Smooth muscle cell (in vitro differentiated cells): ENCODE data around the gene APOB. TPM values are rescaled to one million over a fixed set of nuclear protein-coding genes. Genes with fewer than 3 reads are reported as not detected.
A peak's percentile ranks its signal among the peaks of the same experiment; 100 is the strongest.

Experiments
- DNase-seq: peaks from one replicate; lab custom pipeline; 2025; ENCODE audit not compliant: unreplicated experiment; lab: John Stamatoyannopoulos, UW
- H2AFZ ChIP-seq: fragments of 200-600 bp; sonication (generic); 2 replicates; pipeline ENCODE4 v1.6.0; 2016; ENCODE audit warnings: antibody characterized with exemption, low read depth, mild to moderate bottlenecking
- H3F3A ChIP-seq: fragments of 200-600 bp; sonication (generic); 2 replicates; pipeline ENCODE4 v1.6.0; 2017; ENCODE audit warnings: antibody characterized with exemption, low read depth
- H3K27ac ChIP-seq: fragments of 200-600 bp; sonication (generic); 2 replicates; pipeline ENCODE4 v1.5.1; 2016; ENCODE audit warnings: low read depth, mild to moderate bottlenecking
- H3K27me3 ChIP-seq: fragments of 200-600 bp; sonication (generic); 2 replicates; pipeline ENCODE4 v1.6.1; 2016; ENCODE audit warnings: low read depth, mild to moderate bottlenecking
- H3K36me3 ChIP-seq: fragments of 200-600 bp; sonication (generic); 2 replicates; pipeline ENCODE4 v1.5.1; 2016; ENCODE audit warnings: low read depth
- H3K4me1 ChIP-seq: fragments of 200-600 bp; sonication (generic); 2 replicates; pipeline ENCODE4 v1.5.1; 2016; ENCODE audit warnings: low read depth
- H3K4me2 ChIP-seq: fragments of 200-600 bp; sonication (generic); 2 replicates; pipeline ENCODE4 v1.6.0; 2016; ENCODE audit warnings: mild to moderate bottlenecking
- H3K4me3 ChIP-seq: fragments of 200-600 bp; sonication (generic); 2 replicates; pipeline ENCODE4 v1.5.1; 2016; ENCODE audit warnings: mild to moderate bottlenecking
- H3K79me2 ChIP-seq: fragments of 200-600 bp; sonication (generic); 2 replicates; pipeline ENCODE4 v1.6.0; 2016; ENCODE audit warnings: low read depth, mild to moderate bottlenecking
- H3K9ac ChIP-seq: fragments of 200-600 bp; sonication (generic); 2 replicates; pipeline ENCODE4 v1.6.0; 2016; ENCODE audit warnings: low read depth
- H3K9me3 ChIP-seq: fragments of 200-600 bp; sonication (generic); replicated peaks from 2 replicates; pipeline ENCODE4 v1.5.1; 2016; ENCODE audit warnings: low read depth
- H4K20me1 ChIP-seq: fragments of 200-600 bp; sonication (generic); 2 replicates; pipeline ENCODE4 v1.6.0; 2016; ENCODE audit warnings: low read depth
- WGBS: methylation state at CpG from one replicate; pipeline ENCODE4 v1.1.7; 2016; ENCODE audit warnings: low lambda C conversion rate; 5-methylcytosine and 5-hydroxymethylcytosine counted together
- polyA plus RNA-seq: library from polyadenylated mRNA; unstranded; fragments of >200 nt; fragmentation: Nextera tagmentation; extraction: Ambion mirVana; gene quantifications from 2 replicates; pipeline ENCODE4 v1.2.1, GENCODE V29; 2016
- total RNA-seq: library from RNA; depleted of rRNA; stranded (reverse); fragments of >200 nt; gene quantifications from 2 replicates; pipeline ENCODE4 v1.2.3, GENCODE V29; 2014
- TF ChIP-seq, protein P1 (sequence below): fragments of 200-600 bp; sonication (generic); IDR thresholded peaks from 2 replicates; pipeline ENCODE4 v1.5.1; 2017; ENCODE audit warnings: borderline replicate concordance, mild to moderate bottlenecking, antibody characterized with exemption; ENCODE audit not compliant: insufficient read depth, poor library complexity, severe bottlenecking

Gene APOB
- total and polyA plus RNA-seq, 2 experiments from 2014 or later: under 0.01 to 0.09 TPM

DNA sequence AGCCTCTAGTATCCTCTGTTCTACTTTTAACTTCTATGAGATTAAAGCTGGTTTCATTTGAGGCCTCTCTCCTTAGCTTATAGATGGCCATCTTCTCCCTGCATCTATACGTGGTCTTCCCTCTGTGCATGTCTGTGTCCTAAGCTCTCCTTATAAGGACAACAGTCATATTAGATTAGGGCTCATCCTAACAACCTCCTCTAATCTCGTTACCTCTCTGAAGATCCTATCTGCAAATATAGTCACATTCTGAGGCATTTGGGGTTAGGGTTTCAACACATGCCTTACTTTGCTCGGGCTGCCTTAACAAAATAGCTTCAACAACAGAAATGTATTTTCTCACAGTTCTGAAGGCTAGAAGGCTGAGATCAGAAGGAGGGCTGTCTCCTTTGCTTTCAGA lies 11.6 kb upstream of the APOB start:
- no peaks in the 10 kb centered on the region for H3K36me3 ChIP-seq
- H3K79me2 ChIP-seq: no peaks in the 10 kb centered on the region
- no peaks in the 10 kb centered on the region for H3K9me3 ChIP-seq
- H3K4me3 ChIP-seq: no peak overlapping the region
- TF ChIP-seq, protein P1, sequence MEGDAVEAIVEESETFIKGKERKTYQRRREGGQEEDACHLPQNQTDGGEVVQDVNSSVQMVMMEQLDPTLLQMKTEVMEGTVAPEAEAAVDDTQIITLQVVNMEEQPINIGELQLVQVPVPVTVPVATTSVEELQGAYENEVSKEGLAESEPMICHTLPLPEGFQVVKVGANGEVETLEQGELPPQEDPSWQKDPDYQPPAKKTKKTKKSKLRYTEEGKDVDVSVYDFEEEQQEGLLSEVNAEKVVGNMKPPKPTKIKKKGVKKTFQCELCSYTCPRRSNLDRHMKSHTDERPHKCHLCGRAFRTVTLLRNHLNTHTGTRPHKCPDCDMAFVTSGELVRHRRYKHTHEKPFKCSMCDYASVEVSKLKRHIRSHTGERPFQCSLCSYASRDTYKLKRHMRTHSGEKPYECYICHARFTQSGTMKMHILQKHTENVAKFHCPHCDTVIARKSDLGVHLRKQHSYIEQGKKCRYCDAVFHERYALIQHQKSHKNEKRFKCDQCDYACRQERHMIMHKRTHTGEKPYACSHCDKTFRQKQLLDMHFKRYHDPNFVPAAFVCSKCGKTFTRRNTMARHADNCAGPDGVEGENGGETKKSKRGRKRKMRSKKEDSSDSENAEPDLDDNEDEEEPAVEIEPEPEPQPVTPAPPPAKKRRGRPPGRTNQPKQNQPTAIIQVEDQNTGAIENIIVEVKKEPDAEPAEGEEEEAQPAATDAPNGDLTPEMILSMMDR: no peak
- H3K4me2 ChIP-seq: no peak overlapping the region
- no peaks in the 10 kb centered on the region for H3F3A ChIP-seq
- DNase-seq: no peak
- WGBS: 60% methylated on average over 3 of the region's 3 CpGs
- no peaks in the 10 kb centered on the region for H3K4me1 ChIP-seq
- no peak overlapping the region for H3K9ac ChIP-seq
- H2AFZ ChIP-seq: no peak overlapping the region
- H3K27ac ChIP-seq: no peak overlapping the region
- no peaks in the 10 kb centered on the region for H4K20me1 ChIP-seq
- peaks cover 9% of the 10 kb centered on the region for H3K27me3 ChIP-seq

DNA sequence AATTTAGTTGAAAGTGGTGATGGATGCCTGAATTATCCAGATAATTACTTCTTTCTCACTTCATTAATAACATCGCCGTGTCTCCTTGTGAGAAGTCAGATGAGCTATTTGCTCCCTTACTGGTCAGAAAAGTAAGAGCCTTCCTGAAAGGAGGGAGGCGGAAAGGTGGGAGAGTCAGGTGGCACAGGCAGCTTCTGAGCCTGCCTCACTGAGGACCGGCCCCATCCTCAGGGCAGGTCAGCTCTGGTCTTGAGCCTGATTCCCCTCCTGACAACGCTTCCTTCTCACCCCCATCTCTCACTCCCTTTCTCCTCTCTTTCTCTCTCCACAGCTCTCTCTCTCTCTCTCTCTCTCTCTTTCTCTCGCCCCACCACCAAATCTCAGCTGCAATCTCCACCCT lies 10.1 kb upstream of the APOB start:
- 86% methylated on average over 5 of the region's 6 CpGs for WGBS
- Histone ChIP-seq H3K27me3 (no peaks in the 10 kb centered on the region), H3F3A (no peaks in the 10 kb centered on the region), H4K20me1 (no peaks in the 10 kb centered on the region), H3K9me3 (no peaks in the 10 kb centered on the region), H3K27ac (no peak overlapping the region), H3K4me3 (no peak overlapping the region), H2AFZ (no peak overlapping the region), H3K79me2 (no peaks in the 10 kb centered on the region), H3K4me1 (no peaks in the 10 kb centered on the region), H3K4me2 (no peak overlapping the region), H3K9ac (no peak overlapping the region), H3K36me3 (no peaks in the 10 kb centered on the region)
- TF ChIP-seq, protein P1: no peak
- no peak for DNase-seq

DNA sequence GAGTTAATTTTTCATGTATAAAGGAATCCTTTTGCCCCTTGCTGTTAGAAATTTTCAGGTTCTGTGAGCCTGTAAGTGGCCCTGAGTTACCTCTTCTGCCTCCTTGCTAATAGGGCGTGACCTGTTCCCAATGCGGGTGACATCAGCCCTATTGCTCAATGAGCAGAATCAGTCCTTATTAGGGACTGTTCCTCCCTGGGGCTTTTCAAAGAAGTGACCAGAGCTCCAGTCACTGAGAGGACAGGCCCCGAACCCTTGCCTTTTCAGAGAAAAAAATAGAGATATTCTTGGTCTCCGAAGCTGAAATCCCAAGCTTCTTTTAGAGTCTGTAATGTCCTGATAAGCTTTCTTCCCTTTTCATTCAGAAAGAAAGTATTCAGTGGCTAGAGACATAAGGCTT lies 8.2 kb upstream of the APOB start:
- H3K27ac ChIP-seq: no peak overlapping the region
- no peak for DNase-seq
- TF ChIP-seq, protein P1: no peak
- peaks cover 5% of the 10 kb centered on the region for H3K27me3 ChIP-seq
- no peaks in the 10 kb centered on the region for H3K4me1 ChIP-seq
- H2AFZ ChIP-seq: peak overlapping the region; percentile 39
- no peak overlapping the region for H3K9ac ChIP-seq
- H3F3A ChIP-seq: no peaks in the 10 kb centered on the region
- 56% methylated on average over 4 of the region's 4 CpGs for WGBS
- H3K36me3 ChIP-seq: no peaks in the 10 kb centered on the region
- H4K20me1 ChIP-seq: no peaks in the 10 kb centered on the region
- no peaks in the 10 kb centered on the region for H3K79me2 ChIP-seq
- no peak overlapping the region for H3K4me3 ChIP-seq
- no peaks in the 10 kb centered on the region for H3K9me3 ChIP-seq
- H3K4me2 ChIP-seq: no peak overlapping the region

GRCh38 chr2:21050164-21050563 lies 6.3 kb upstream of the APOB start:
- H3K27ac ChIP-seq: no peak overlapping the region
- H3K4me3 ChIP-seq: no peak overlapping the region
- H3F3A ChIP-seq: no peaks in the 10 kb centered on the region
- no peaks in the 10 kb centered on the region for H3K4me1 ChIP-seq
- H4K20me1 ChIP-seq: no peaks in the 10 kb centered on the region
- no peak for DNase-seq
- TF ChIP-seq, protein P1: no peak
- no peaks in the 10 kb centered on the region for H3K36me3 ChIP-seq
- H3K4me2 ChIP-seq: no peak overlapping the region
- peaks cover 23% of the 10 kb centered on the region for H3K27me3 ChIP-seq
- H3K9me3 ChIP-seq: no peaks in the 10 kb centered on the region
- H2AFZ ChIP-seq: no peak overlapping the region
- H3K9ac ChIP-seq: no peak overlapping the region
- no peaks in the 10 kb centered on the region for H3K79me2 ChIP-seq
